Bone marrow (tissue), 2 donors: ENCODE data around the gene KLHL13.
"Not testable (repeated sequence)": the region's sequence is repeated elsewhere in the genome, so short reads cannot be mapped to it uniquely, and the experiment has no call there.

ENCODE experiments used
- DNase-seq, 2 donors: peaks; one replicate each; lab custom pipeline; 2025; lab: John Stamatoyannopoulos, UW

KLHL13 gene

GRCh38 chrX:118074196-118074595, 42.4 kb downstream of the KLHL13 start:
- DNase-seq = no peak

- DNase-seq = no peak
Measured at GRCh38 chrX:118066867-118067515, 49.6 kb downstream of the KLHL13 start.

- DNase-seq = no peak
Measured at GRCh38 chrX:118062817-118063615, 53.6 kb downstream of the KLHL13 start.

GRCh38 chrX:118062048-118062789, 54.4 kb downstream of the KLHL13 start:
- peak in 1 of 2 donors; percentile 30 for DNase-seq

- DNase-seq = no peak
Measured at GRCh38 chrX:118058924-118059323, 57.7 kb downstream of the KLHL13 start.

GRCh38 chrX:118056870-118057269, 59.7 kb downstream of the KLHL13 start:
- no peak for DNase-seq

- no peak for DNase-seq
Measured at GRCh38 chrX:118049713-118050112, 66.9 kb downstream of the KLHL13 start.

GRCh38 chrX:118047446-118048186, 69.0 kb downstream of the KLHL13 start:
- DNase-seq = no peak

GRCh38 chrX:118039591-118039990, 77.0 kb downstream of the KLHL13 start:
- DNase-seq = no peak

GRCh38 chrX:118038614-118039365, 77.8 kb downstream of the KLHL13 start:
- DNase-seq = no peak

GRCh38 chrX:118026631-118027030, 90.0 kb downstream of the KLHL13 start:
- DNase-seq = no peak

- DNase-seq = no peak
Measured at GRCh38 chrX:118025226-118025625, 91.4 kb downstream of the KLHL13 start.

- no peak for DNase-seq
Measured at GRCh38 chrX:118024482-118024881, 92.1 kb downstream of the KLHL13 start.

GRCh38 chrX:118022753-118023152, 93.9 kb downstream of the KLHL13 start:
- no peak for DNase-seq

GRCh38 chrX:118016422-118016821, 100.2 kb downstream of the KLHL13 start:
- no peak for DNase-seq

- DNase-seq = not testable (repeated sequence)
Measured at GRCh38 chrX:118002417-118002816, 114.2 kb downstream of the KLHL13 start.

GRCh38 chrX:118000518-118000917, 116.1 kb downstream of the KLHL13 start:
- no peak for DNase-seq

GRCh38 chrX:117998171-117998570, 118.4 kb downstream of the KLHL13 start:
- DNase-seq = no peak

- no peak for DNase-seq
Measured at GRCh38 chrX:117996918-117997480, 119.6 kb downstream of the KLHL13 start.

- no peak for DNase-seq
Measured at GRCh38 chrX:117996408-117996807, 120.2 kb downstream of the KLHL13 start.

GRCh38 chrX:117995378-117995777, 121.2 kb downstream of the KLHL13 start:
- no peak for DNase-seq
